PC-9 (cell line): ENCODE measurements around the gene AKAP7. TPM values are rescaled to one million over a fixed set of nuclear protein-coding genes. Genes with fewer than 3 reads are reported as not detected.
A peak's percentile ranks its signal among the peaks of the same experiment; 100 is the strongest.

Experiments
- BruUV-seq: library from RNA; stranded (reverse); fragments of 400-500 nt; replicated peaks from 2 replicates; lab custom pipeline; 2021; lab: Mats Ljungman, UMichigan
- CTCF ChIA-PET: fragments of 300-600 bp; sonication (Branson Sonifier 250); formaldehyde crosslinking; loops from one replicate; lab custom pipeline; 2022; ENCODE audit warnings: antibody characterized with exemption; lab: Charles Lee
- POLR2A ChIA-PET: fragments of 300-600 bp; sonication (Branson Sonifier 250); formaldehyde crosslinking; loops from one replicate; lab custom pipeline; 2022; ENCODE audit warnings: antibody characterized with exemption; ENCODE audit not compliant: unreplicated experiment; lab: Charles Lee
- DNase-seq, 2 experiments: peaks; one replicate each; pipeline versions ENCODE4 v3.0.0 to v3.0.0-alpha.2; 2015 to 2022; ENCODE audit warnings: mixed read lengths in 1 of 2
- H2AFZ ChIP-seq: fragments of 200-600 bp; sonication (generic); 2 replicates; pipeline ENCODE4 v1.8.1; 2017; ENCODE audit warnings: antibody characterized with exemption
- H3F3A ChIP-seq: fragments of 200-600 bp; sonication (generic); 2 replicates; pipeline ENCODE4 v1.8.1; 2017; ENCODE audit warnings: antibody characterized with exemption, mild to moderate bottlenecking, low read depth; ENCODE audit not compliant: insufficient read depth
- H3K27ac ChIP-seq: fragments of 200-600 bp; sonication (generic); 2 replicates; pipeline ENCODE4 v1.6.1; 2016; ENCODE audit warnings: mixed run types
- H3K27me3 ChIP-seq: fragments of 200-600 bp; sonication (generic); 2 replicates; pipeline ENCODE4 v1.6.1; 2016; ENCODE audit warnings: low read depth, mixed run types; ENCODE audit not compliant: insufficient read depth
- H3K36me3 ChIP-seq: fragments of 200-600 bp; sonication (generic); 2 replicates; pipeline ENCODE4 v1.6.1; 2016; ENCODE audit warnings: low read depth, mixed run types
- H3K4me1 ChIP-seq: fragments of 200-600 bp; sonication (generic); replicated peaks from 2 replicates; pipeline ENCODE4 v1.6.1; 2016; ENCODE audit warnings: mixed run types; ENCODE audit not compliant: insufficient read depth
- H3K4me2 ChIP-seq: fragments of 200-600 bp; sonication (generic); 2 replicates; pipeline ENCODE4 v1.6.1; 2017; ENCODE audit warnings: mixed run types
- H3K4me3 ChIP-seq: fragments of 200-600 bp; sonication (generic); 2 replicates; pipeline ENCODE4 v1.6.1; 2016; ENCODE audit warnings: mixed run types
- H3K79me2 ChIP-seq: fragments of 200-600 bp; sonication (generic); 2 replicates; pipeline ENCODE4 v1.6.1; 2017; ENCODE audit warnings: low read depth, mixed run types
- H3K9me2 ChIP-seq: fragments of 200-600 bp; sonication (generic); 2 replicates; pipeline ENCODE4 v1.8.1; 2017; ENCODE audit warnings: mild to moderate bottlenecking; ENCODE audit not compliant: insufficient read depth
- H3K9me3 ChIP-seq: fragments of 200-600 bp; sonication (generic); 2 replicates; pipeline ENCODE4 v1.8.1; 2016; ENCODE audit warnings: low read depth; ENCODE audit not compliant: insufficient read depth
- H4K20me1 ChIP-seq: fragments of 200-600 bp; sonication (generic); 2 replicates; pipeline ENCODE4 v1.8.1; 2017; ENCODE audit not compliant: insufficient read depth
- CTCF ChIP-seq: fragments of 200-600 bp; sonication (generic); conservative IDR thresholded peaks from 2 replicates; pipeline ENCODE4 v1.6.1; 2017; ENCODE audit warnings: mixed run types, antibody characterized with exemption, mild to moderate bottlenecking, moderate library complexity
- EZH2 ChIP-seq: fragments of 200-600 bp; sonication (generic); IDR thresholded peaks from 2 replicates; pipeline ENCODE4 v1.8.0; 2017; ENCODE audit warnings: antibody characterized with exemption, low read depth
- intact Hi-C: fragments of 100-400 bp; cut with micrococcal nuclease; formaldehyde crosslinking; loops from one replicate; pipeline ENCODE4 v1.10.0; 2022; ENCODE audit not compliant: unreplicated experiment
- total RNA-seq: library from RNA; stranded (reverse); gene quantifications from 2 replicates; pipeline ENCODE4 v1.2.3, GENCODE V29; 2021

AKAP7 gene
- total RNA-seq, 1 experiment from 2014 or later, result 3.8 TPM

GRCh38 chr6:131103901-131104300, 31.4 kb upstream of the AKAP7 start:
- H3K27ac ChIP-seq, result no peak overlapping the region
- no peak overlapping the region for H3K4me3 ChIP-seq
- H3K27me3 ChIP-seq, result no peaks in the 10 kb centered on the region
- H3K4me1 ChIP-seq, result peaks cover 22% of the 10 kb centered on the region
- no peaks in the 10 kb centered on the region for H3K79me2 ChIP-seq
- H2AFZ ChIP-seq, result no peak overlapping the region
- no peaks in the 10 kb centered on the region for H3K9me2 ChIP-seq
- intact Hi-C loops, result loop anchor here (2.0 kb wide), 1 partner anchor 41 kb away; the partner anchor contains the start of gene EPB41L2
- BruUV-seq, result no TSS peak
- H3K36me3 ChIP-seq, result no peaks in the 10 kb centered on the region
- DNase-seq, result no peak
- TF ChIP-seq EZH2, result no peak
- TF ChIP-seq CTCF, result no peak
- no peak overlapping the region for H3K4me2 ChIP-seq
- ChIA-PET POLR2A (no interaction called here), CTCF (no interaction called here)
- no peaks in the 10 kb centered on the region for H3K9me3 ChIP-seq
- peaks cover 3% of the 10 kb centered on the region; the same call in 1 of the 2 replicates for H3F3A ChIP-seq
- H4K20me1 ChIP-seq, result no peaks in the 10 kb centered on the region

- Histone ChIP-seq H3K4me1 (peaks cover 17% of the 10 kb centered on the region), H3K4me2 (no peak overlapping the region), H2AFZ (no peak overlapping the region), H3K36me3 (no peaks in the 10 kb centered on the region), H3K27ac (no peak overlapping the region), H3K4me3 (no peak overlapping the region), H3K9me2 (no peaks in the 10 kb centered on the region), H3K79me2 (no peaks in the 10 kb centered on the region), H3F3A (peaks cover 3% of the 10 kb centered on the region; the same call in 1 of the 2 replicates), H3K27me3 (no peaks in the 10 kb centered on the region), H3K9me3 (no peaks in the 10 kb centered on the region), H4K20me1 (no peaks in the 10 kb centered on the region)
- POLR2A ChIA-PET, result no interaction called here
- DNase-seq, result peak in 1 of 2 experiments; percentile 66
- no peak for TF ChIP-seq EZH2
- TF ChIP-seq CTCF, result no peak
- BruUV-seq, result no TSS peak
- CTCF ChIA-PET, result no interaction called here
- intact Hi-C loops, result no loop called here
Observed at GRCh38 chr6:131107151-131107550, 28.1 kb upstream of the AKAP7 start.

- POLR2A ChIA-PET, result no interaction called here
- BruUV-seq, result no TSS peak
- TF ChIP-seq CTCF (no peak), EZH2 (no peak)
- Histone ChIP-seq H3K27ac (no peak overlapping the region), H3K36me3 (no peaks in the 10 kb centered on the region), H3F3A (no peaks in the 10 kb centered on the region; the same call in 1 of the 2 replicates), H3K9me3 (no peaks in the 10 kb centered on the region), H4K20me1 (no peaks in the 10 kb centered on the region), H3K27me3 (no peaks in the 10 kb centered on the region), H3K9me2 (no peaks in the 10 kb centered on the region), H3K79me2 (no peaks in the 10 kb centered on the region), H3K4me1 (peaks cover 3% of the 10 kb centered on the region; the same call in 1 of the 2 replicates), H3K4me3 (no peak overlapping the region), H2AFZ (no peak overlapping the region), H3K4me2 (no peak overlapping the region)
- intact Hi-C loops, result no loop called here
- no peak for DNase-seq
- CTCF ChIA-PET, result no interaction called here
Observed at GRCh38 chr6:131112249-131112648, 23.0 kb upstream of the AKAP7 start.
